K562 (cell line): ENCODE measurements around the gene GRHL3. TPM values are rescaled to one million over a fixed set of nuclear protein-coding genes. Genes with fewer than 3 reads are reported as not detected.

ENCODE experiments used
- ATAC-seq: fragments of 200-7000 bp; cut with Tn5 transposase; 3 replicates; pipeline ENCODE4 v1.9.1; 2020; ENCODE audit warnings: moderate library complexity
- BruUV-seq: library from RNA; stranded (reverse); fragments of 400-500 nt; replicated peaks from 2 replicates; lab custom pipeline; 2021; lab: Mats Ljungman, UMichigan
- CTCF ChIA-PET: fragments of 300-600 bp; formaldehyde crosslinking; extraction: SDS; loops from one replicate; lab custom pipeline; 2021; ENCODE audit warnings: low intra/inter-chr PET ratio; lab: Yijun Ruan, JAX
- POLR2A ChIA-PET: fragments of 300-600, 350-650 bp; sonication (Branson Sonifier 250); formaldehyde crosslinking; extraction: SDS; loops from one replicate; lab custom pipeline; 2021; ENCODE audit warnings: antibody characterized with exemption, inconsistent platforms; lab: Yijun Ruan, JAX
- DNase-seq, 4 experiments: peaks; one replicate each; pipeline versions ENCODE4 v3.0.0 to v3.0.0-alpha.2; 2011 to 2018; ENCODE audit warnings: low spot score in 3 of 4, mixed read lengths in 3 of 4; ENCODE audit errors: extremely low read depth in 1 of 4
- FAIRE-seq: peaks from 2 replicates; lab custom pipeline; 2011; peaks lifted over from hg19 to GRCh38; lab: Jason Lieb, UNC
- H2AFZ ChIP-seq: 2 replicates; pipeline ENCODE4 v1.6.0; 2011; ENCODE audit warnings: low read depth, low read length, control low read depth, inconsistent platforms
- H3K27ac ChIP-seq: fragments of 200-600 bp; 3 replicates; pipeline ENCODE4 v1.8.0; 2011; ENCODE audit warnings: low read depth, mild to moderate bottlenecking, control low read depth, inconsistent platforms, low read length, moderate library complexity, mixed read lengths; ENCODE audit errors: extremely low read depth
- H3K27me3 ChIP-seq, 2 experiments: fragments of 300-600 bp in 1 of 2; 2 replicates in 1 of 2; 3 replicates in 1 of 2; pipeline versions ENCODE4 v1.6.0 to v1.8.0; 2011; ENCODE audit warnings: inconsistent platforms in 2 of 2, low read length in 2 of 2, mild to moderate bottlenecking in 1 of 2, mixed read lengths in 1 of 2, moderate library complexity in 1 of 2; ENCODE audit not compliant: control insufficient read depth in 2 of 2, insufficient read depth in 2 of 2
- H3K36me3 ChIP-seq: fragments of 300-600 bp; 3 replicates; pipeline ENCODE4 v1.8.0; 2011; ENCODE audit warnings: mild to moderate bottlenecking, low read length, inconsistent platforms; ENCODE audit not compliant: control insufficient read depth, insufficient read depth
- H3K4me1 ChIP-seq, 2 experiments: fragments of 200-600 bp in 1 of 2; replicated peaks in 1 of 2; 2 replicates in 1 of 2; 3 replicates in 1 of 2; pipeline versions ENCODE4 v1.5.1 to v1.8.0; 2011; ENCODE audit warnings: inconsistent platforms in 2 of 2, low read length in 2 of 2, mild to moderate bottlenecking in 1 of 2, mixed read lengths in 1 of 2, moderate library complexity in 1 of 2; ENCODE audit not compliant: control insufficient read depth in 2 of 2, insufficient read depth in 2 of 2
- H3K4me2 ChIP-seq: 2 replicates; pipeline ENCODE4 v1.6.1; 2011; ENCODE audit warnings: low read length, control low read depth, inconsistent platforms, mixed read lengths; ENCODE audit not compliant: insufficient read depth
- H3K4me3 ChIP-seq: fragments of 200-600 bp; sonication (generic), shearing (Covaris generic); 2 replicates; pipeline ENCODE4 v1.5.1; 2016; ENCODE audit warnings: control low read depth, inconsistent platforms
- H3K79me2 ChIP-seq: fragments of 200-600 bp; 3 replicates; pipeline ENCODE4 v1.8.0; 2011; ENCODE audit warnings: low read length, inconsistent platforms; ENCODE audit not compliant: control insufficient read depth, insufficient read depth
- H3K9ac ChIP-seq, 2 experiments: 2 replicates each; pipeline versions ENCODE4 v1.6.0 to v1.6.1; 2011; ENCODE audit warnings: low read depth in 2 of 2, low read length in 2 of 2, control low read depth in 1 of 2, inconsistent platforms in 1 of 2, mild to moderate bottlenecking in 1 of 2, mixed read lengths in 1 of 2; ENCODE audit not compliant: insufficient read depth in 1 of 2
- H3K9me1 ChIP-seq: one replicate; pipeline ENCODE4 v1.6.0; 2011; ENCODE audit warnings: inconsistent platforms, mild to moderate bottlenecking, low read length, moderate library complexity; ENCODE audit not compliant: control insufficient read depth, insufficient read depth
- H3K9me3 ChIP-seq: replicated peaks from 2 replicates; pipeline ENCODE4 v1.5.1; 2011; ENCODE audit warnings: low read depth, low read length, inconsistent platforms; ENCODE audit not compliant: control insufficient read depth, insufficient read depth
- H4K20me1 ChIP-seq: replicated peaks from 2 replicates; pipeline ENCODE4 v1.6.1; 2011; ENCODE audit warnings: low read length, inconsistent platforms, mixed read lengths; ENCODE audit not compliant: control insufficient read depth, insufficient read depth
- CBX8 ChIP-seq: fragments of 200-600 bp; sonication (generic); IDR thresholded peaks from 2 replicates; pipeline ENCODE4 v1.6.1; 2012; ENCODE audit warnings: borderline replicate concordance, mixed run types, low read depth, mild to moderate bottlenecking, moderate library complexity, mixed read lengths, low read length, control low read depth, inconsistent platforms; ENCODE audit not compliant: poor library complexity, severe bottlenecking; ENCODE audit errors: extremely low read depth
- ETS1 ChIP-seq: conservative IDR thresholded peaks from 2 replicates; pipeline ENCODE4 v1.6.1; 2011; ENCODE audit warnings: low read depth, mild to moderate bottlenecking, low read length; ENCODE audit not compliant: control insufficient read depth
- FIP1L1 ChIP-seq: fragments of 200-400 bp; formaldehyde crosslinking; IDR thresholded peaks from 2 replicates; pipeline ENCODE4 v1.6.1; 2018; ENCODE audit warnings: mild to moderate bottlenecking, low read depth, low read length; ENCODE audit not compliant: poor library complexity, severe bottlenecking
- NR2C2 ChIP-seq, 2 experiments: fragments of 200-800 bp in 1 of 2; sonication (Bioruptor generic) in 1 of 2; sonication (generic) in 1 of 2; formaldehyde crosslinking in 1 of 2; IDR thresholded peaks; 2 replicates each; pipeline versions ENCODE4 v1.6.1 to v1.8.0; 2016 to 2022; ENCODE audit warnings: mild to moderate bottlenecking in 1 of 2, missing compliant biosample characterization in 1 of 2, missing genetic modification characterization in 1 of 2, missing genetic modification reagents in 1 of 2
- PURB ChIP-seq: sonication (generic); formaldehyde crosslinking; IDR thresholded peaks from 2 replicates; pipeline ENCODE4 v1.9.0; 2021; ENCODE audit warnings: low read depth, mild to moderate bottlenecking, missing genetic modification reagents
- SUPT5H ChIP-seq: fragments of 450-650 bp; IDR thresholded peaks from 2 replicates; pipeline ENCODE4 v1.6.1; 2016
- ZFPM2 ChIP-seq: fragments of 250-450 bp; sonication (Bioruptor Pico); IDR thresholded peaks from 2 replicates; pipeline ENCODE4 v1.5.1; 2022; ENCODE audit warnings: mild to moderate bottlenecking
- ZNF311 ChIP-seq: fragments of 250-450 bp; sonication (Bioruptor Pico); IDR thresholded peaks from 2 replicates; pipeline ENCODE4 v1.4.0; 2020; ENCODE audit warnings: mild to moderate bottlenecking, moderate library complexity
- WGBS: fragments of 100-300 bp; shearing (Covaris generic); methylation state at CpG from one replicate; pipeline ENCODE4 v1.1.6; 2016; ENCODE audit warnings: low coverage, mixed read lengths; ENCODE audit not compliant: insufficient coverage; ENCODE audit errors: missing lambda C conversion rate; 5-methylcytosine and 5-hydroxymethylcytosine counted together
- in situ Hi-C: fragments of 300-500 bp; cut with MboI; formaldehyde crosslinking; loops from 4 replicates; pipeline ENCODE4 v1.15.0; 2018; ENCODE audit warnings: inconsistent platforms, mixed read lengths
- intact Hi-C: fragments of 100-400 bp; cut with micrococcal nuclease; formaldehyde crosslinking; loops from 2 replicates; pipeline ENCODE4 v1.14.2; 2022
- polyA plus RNA-seq, 8 experiments: library from polyadenylated mRNA; depleted of rRNA in 4 of 8; stranded (reverse) in 5 of 8; unstranded in 3 of 8; fragments of >200 nt; fragmentation: Nextera tagmentation in 2 of 8; fragmentation: Illumina TruSeq in 1 of 8; extraction: Ambion mirVana in 2 of 8; extraction: Trizol in 1 of 8; gene quantifications; 2 replicates each; pipeline versions ENCODE4 v1.2.1 to v1.2.3, GENCODE V29; 2011 to 2014; ENCODE audit warnings: inconsistent platforms in 1 of 8, missing spikeins in 1 of 8
- total RNA-seq, 7 experiments: library from RNA; depleted of rRNA in 6 of 7; stranded (reverse); fragments of >200 nt in 6 of 7; fragmentation: Illumina TruSeq in 2 of 7; extraction: Trizol in 2 of 7; gene quantifications; 2 replicates each; pipeline versions ENCODE4 v1.2.1 to v1.2.3, GENCODE V29; 2011 to 2021; ENCODE audit warnings: low replicate concordance in 1 of 7

GRHL3 gene
- total and polyA plus RNA-seq, 9 of the 15 experiments (the other 6 are each of a cell fraction or from before 2014, with no cell fraction given), result 0.01 to 0.04 TPM; not detected in 7

- no peak for ATAC-seq
- no peak overlapping the region for H3K4me3 ChIP-seq
- DNase-seq, result no peak
- H3K9me1 ChIP-seq, result no peaks in the 10 kb centered on the region
- no peaks in the 10 kb centered on the region for H3K36me3 ChIP-seq
- H3K9ac ChIP-seq, result no peak overlapping the region; a peak in 1 of 4 replicates
- in situ Hi-C loops (no loop called here), intact Hi-C loops (no loop called here)
- no peaks in the 10 kb centered on the region; a peak in 2 of 5 replicates for H3K4me1 ChIP-seq
- H3K27ac ChIP-seq, result no peak overlapping the region
- 9% methylated on average over 2 of the region's 2 CpGs for WGBS
- POLR2A ChIA-PET, result interaction anchor here (0.6 to 1.6 kb wide), 3 partner anchors 14 to 732 kb away, joined by 3 to 4 read pairs (median 3); no protein-coding TSS in a partner anchor
- peak overlapping the region; percentile 81; the same call in 1 of the 2 replicates for H2AFZ ChIP-seq
- peak overlapping the region; percentile 70 for H3K4me2 ChIP-seq
- CTCF ChIA-PET, result no interaction called here
- no peaks in the 10 kb centered on the region for H3K9me3 ChIP-seq
- BruUV-seq, result no TSS peak
- no peak for FAIRE-seq
- no peaks in the 10 kb centered on the region for H3K79me2 ChIP-seq
- no peaks in the 10 kb centered on the region for H4K20me1 ChIP-seq
- no peak for TF ChIP-seq ZFPM2 (CRISPR knock-in tag)
- no peak for TF ChIP-seq ZNF311 (CRISPR knock-in tag)
- TF ChIP-seq NR2C2 (CRISPR knock-in tag; IDR thresholded peaks at IDR 0.05), result no peak
- TF ChIP-seq NR2C2 (tag; IDR thresholded peaks at IDR 0.05), result peak; percentile 16; the same call in 1 of the 2 replicates
- H3K27me3 ChIP-seq, result peaks cover 12 to 24% of the 10 kb centered on the region in 2 experiments
Measured at GRCh38 chr1:24275104-24275410, 44.1 kb upstream of the GRHL3 start.

- H4K20me1 ChIP-seq, result no peaks in the 10 kb centered on the region
- H3K36me3 ChIP-seq, result no peaks in the 10 kb centered on the region
- H3K9ac ChIP-seq, result no peak overlapping the region
- BruUV-seq, result no TSS peak
- intact Hi-C loops (no loop called here), in situ Hi-C loops (no loop called here)
- DNase-seq, result no peak
- H3K9me1 ChIP-seq, result no peaks in the 10 kb centered on the region
- 4% methylated on average over 5 of the region's 5 CpGs for WGBS
- H3K27ac ChIP-seq, result no peak overlapping the region
- no peaks in the 10 kb centered on the region; a peak in 2 of 5 replicates for H3K4me1 ChIP-seq
- FAIRE-seq, result no peak
- no peak for TF ChIP-seq ETS1
- no peak for TF ChIP-seq PURB
- no peak for TF ChIP-seq SUPT5H
- no peak for TF ChIP-seq FIP1L1
- no peak for TF ChIP-seq CBX8
- CTCF ChIA-PET, result no interaction called here
- H3K4me3 ChIP-seq, result no peak overlapping the region
- POLR2A ChIA-PET, result interaction anchor here (0.6 to 1.6 kb wide), 3 partner anchors 13 to 732 kb away, joined by 3 to 4 read pairs (median 3); no protein-coding TSS in a partner anchor
- no peaks in the 10 kb centered on the region for H3K9me3 ChIP-seq
- no peak for ATAC-seq
- H3K4me2 ChIP-seq, result no peak overlapping the region
- no peaks in the 10 kb centered on the region for H3K79me2 ChIP-seq
- no peak overlapping the region for H2AFZ ChIP-seq
- peaks cover 12 to 24% of the 10 kb centered on the region in 2 experiments for H3K27me3 ChIP-seq
Measured at GRCh38 chr1:24275510-24275909, 43.6 kb upstream of the GRHL3 start.
